Transverse colon (tissue), 4 donors: Measurements from ENCODE around the gene UNC13C. TPM values are rescaled to one million over a fixed set of nuclear protein-coding genes. Genes with fewer than 3 reads are reported as not detected.
A peak's percentile ranks its signal among the peaks of the same experiment; 100 is the strongest.

ENCODE experiments used
- DNase-seq: peaks from one replicate; pipeline ENCODE4 v3.0.0-alpha.2; 2019
- H3K27ac ChIP-seq, 4 donors: fragments of 200-600 bp; sonication (generic); 2 replicates each; pipeline ENCODE4 v1.5.1; 2016 to 2018; ENCODE audit warnings: inconsistent platforms in 4 of 4
- H3K27me3 ChIP-seq: fragments of 200-600 bp; sonication (generic); 2 replicates; pipeline ENCODE4 v1.5.1; 2017; ENCODE audit warnings: inconsistent platforms
- H3K36me3 ChIP-seq, 4 donors: fragments of 200-600 bp; sonication (generic); 2 replicates each; pipeline ENCODE4 v1.5.1; 2017 to 2019; ENCODE audit warnings: inconsistent platforms in 4 of 4
- H3K4me1 ChIP-seq, 4 donors: fragments of 200-600 bp; sonication (generic); 2 replicates each; pipeline ENCODE4 v1.5.1; 2017 to 2020; ENCODE audit warnings: inconsistent platforms in 4 of 4
- H3K4me3 ChIP-seq, 4 donors: fragments of 200-600 bp; sonication (generic); 1 replicate in 1 of 4; 2 replicates in 3 of 4; pipeline versions ENCODE4 v1.5.1 to v1.6.1; 2017 to 2019; ENCODE audit warnings: inconsistent platforms in 4 of 4
- H3K9me3 ChIP-seq, 2 donors: fragments of 200-600 bp; sonication (generic); 2 replicates each; pipeline ENCODE4 v1.5.1; 2017 to 2019; ENCODE audit warnings: inconsistent platforms in 2 of 2
- CTCF ChIP-seq, 5 experiments: fragments of 200-600 bp in 3 of 5; fragments of 450-650 bp in 2 of 5; sonication (generic) in 3 of 5; IDR thresholded peaks; 1 replicate in 2 of 5; 2 replicates in 3 of 5; pipeline ENCODE4 v1.5.1; 2016 to 2017; ENCODE audit warnings: antibody characterized with exemption in 5 of 5, inconsistent platforms in 3 of 5, mild to moderate bottlenecking in 2 of 5, moderate library complexity in 1 of 5
- EP300 ChIP-seq: sonication (generic); formaldehyde crosslinking; IDR thresholded peaks from one replicate; pipeline ENCODE4 v1.6.1; 2017; ENCODE audit warnings: antibody characterized with exemption, low read depth
- POLR2A ChIP-seq: fragments of 450-650 bp; IDR thresholded peaks from one replicate; pipeline ENCODE4 v1.6.1; 2016; ENCODE audit warnings: antibody characterized with exemption, mild to moderate bottlenecking, moderate library complexity
- POLR2AphosphoS5 ChIP-seq, 3 donors: sonication (generic); formaldehyde crosslinking; IDR thresholded peaks; one replicate each; pipeline ENCODE4 v1.6.1; 2016; ENCODE audit warnings: antibody characterized with exemption in 3 of 3
- WGBS, 2 donors: methylation state at CpG; one replicate each; pipeline ENCODE4 v1.1.5; 2018; ENCODE audit warnings: low coverage in 1 of 2; 5-methylcytosine and 5-hydroxymethylcytosine counted together
- in situ Hi-C, 4 donors: fragments of 200-750 bp; cut with MboI; loops; one replicate each; pipeline versions ENCODE4 v1.15.0 to v1.15.1; 2017; ENCODE audit warnings: low sequenced_read_pairs in 3 of 4, low pct_ligation_motif_present in 1 of 4, low pct_unique_long_range_greater_than_20kb in 1 of 4
- intact Hi-C: fragments of 100-400 bp; cut with DNase I; formaldehyde crosslinking; loops from one replicate; pipeline ENCODE4 v1.15.1; 2023; ENCODE audit warnings: low total_unique reads
- total RNA-seq, 4 donors: library from RNA; depleted of rRNA; stranded (reverse); fragments of >200 nt; gene quantifications; one replicate each; pipeline ENCODE4 v1.1.0, GENCODE V29; 2016

The UNC13C gene
- total RNA-seq, 4 donors from 2014 or later, result 0.32 to 0.41 (median 0.40) TPM; not detected in 1

- Histone ChIP-seq H3K4me3 (no peak overlapping the region), H3K27me3 (no peaks in the 10 kb centered on the region), H3K4me1 (peaks cover 0 to 7% (median 0%) of the 10 kb centered on the region in 4 donors), H3K9me3 (no peaks in the 10 kb centered on the region), H3K36me3 (no peaks in the 10 kb centered on the region), H3K27ac (no peak overlapping the region)
- 67 to 69% methylated on average over 6 to 9 of the region's 9 CpGs for WGBS, 2 donors
- TF ChIP-seq POLR2A (no peak), POLR2AphosphoS5 (IDR thresholded peaks at IDR 0.05) (no peak), EP300 (no peak), CTCF (IDR thresholded peaks at IDR 0.05) (no peak)
- intact Hi-C loops, result loop anchor here (10.0 kb wide), 1 partner anchor 1121 kb away; no protein-coding TSS in a partner anchor
- DNase-seq, result no peak
- in situ Hi-C loops, result no loop called here
Measured at GRCh38 chr15:54515664-54516582, 537.7 kb downstream of the UNC13C start.

GRCh38 chr15:54517366-54517765 lies 539.1 kb downstream of the UNC13C start:
- no peak for TF ChIP-seq POLR2AphosphoS5 (IDR thresholded peaks at IDR 0.05)
- no peak for TF ChIP-seq POLR2A
- no peak for TF ChIP-seq CTCF (IDR thresholded peaks at IDR 0.05)
- TF ChIP-seq EP300, result no peak
- no peak overlapping the region for H3K27ac ChIP-seq
- 50 to 55% methylated on average over 2 of the region's 2 CpGs for WGBS, 2 donors
- no peaks in the 10 kb centered on the region for H3K9me3 ChIP-seq
- no peaks in the 10 kb centered on the region for H3K36me3 ChIP-seq
- intact Hi-C loops, result loop anchor here (10.0 kb wide), 1 partner anchor 1123 kb away; no protein-coding TSS in a partner anchor
- no peak for DNase-seq
- H3K27me3 ChIP-seq, result no peaks in the 10 kb centered on the region
- peaks cover 0 to 7% (median 0%) of the 10 kb centered on the region in 4 donors for H3K4me1 ChIP-seq
- in situ Hi-C loops, result no loop called here
- H3K4me3 ChIP-seq, result no peak overlapping the region

- no peak overlapping the region for H3K27ac ChIP-seq
- H3K4me1 ChIP-seq, result peaks cover 0 to 7% (median 0%) of the 10 kb centered on the region in 4 donors
- no peaks in the 10 kb centered on the region for H3K36me3 ChIP-seq
- H3K9me3 ChIP-seq, result no peaks in the 10 kb centered on the region
- TF ChIP-seq EP300 (no peak), POLR2AphosphoS5 (IDR thresholded peaks at IDR 0.05) (peak in 1 of 3 donors; percentile 37), CTCF (IDR thresholded peaks at IDR 0.05) (no peak), POLR2A (no peak)
- DNase-seq, result no peak
- no peaks in the 10 kb centered on the region for H3K27me3 ChIP-seq
- WGBS, 2 donors, result 32 to 47% methylated on average over 3 to 5 of the region's 5 CpGs
- in situ Hi-C loops (no loop called here), intact Hi-C loops (loop anchor here (10.0 kb wide), 1 partner anchor 1124 kb away; no protein-coding TSS in a partner anchor)
- H3K4me3 ChIP-seq, result no peak overlapping the region
Measured at GRCh38 chr15:54518156-54518882, 540.1 kb downstream of the UNC13C start.

GRCh38 chr15:54519577-54519976 lies 541.3 kb downstream of the UNC13C start:
- Histone ChIP-seq H3K27me3 (no peaks in the 10 kb centered on the region), H3K4me1 (peaks cover 0 to 7% (median 0%) of the 10 kb centered on the region in 4 donors), H3K36me3 (no peaks in the 10 kb centered on the region), H3K27ac (no peak overlapping the region), H3K9me3 (no peaks in the 10 kb centered on the region), H3K4me3 (no peak overlapping the region)
- 52 to 64% methylated on average over 5 of the region's 5 CpGs for WGBS, 2 donors
- in situ Hi-C loops (no loop called here), intact Hi-C loops (loop anchor here (10.0 kb wide), 1 partner anchor 1125 kb away; no protein-coding TSS in a partner anchor)
- no peak for TF ChIP-seq POLR2A
- no peak for TF ChIP-seq EP300
- TF ChIP-seq CTCF (IDR thresholded peaks at IDR 0.05), result no peak
- no peak for TF ChIP-seq POLR2AphosphoS5 (IDR thresholded peaks at IDR 0.05)
- DNase-seq, result no peak
